HG03460 (cell line): ENCODE measurements around the gene KATNIP.

Source experiments
- ATAC-seq: cut with Tn5 transposase; IDR thresholded peaks from one replicate; pipeline ENCODE4 v1.9.1; 2021; ENCODE audit not compliant: unreplicated experiment

The KATNIP gene

DNA sequence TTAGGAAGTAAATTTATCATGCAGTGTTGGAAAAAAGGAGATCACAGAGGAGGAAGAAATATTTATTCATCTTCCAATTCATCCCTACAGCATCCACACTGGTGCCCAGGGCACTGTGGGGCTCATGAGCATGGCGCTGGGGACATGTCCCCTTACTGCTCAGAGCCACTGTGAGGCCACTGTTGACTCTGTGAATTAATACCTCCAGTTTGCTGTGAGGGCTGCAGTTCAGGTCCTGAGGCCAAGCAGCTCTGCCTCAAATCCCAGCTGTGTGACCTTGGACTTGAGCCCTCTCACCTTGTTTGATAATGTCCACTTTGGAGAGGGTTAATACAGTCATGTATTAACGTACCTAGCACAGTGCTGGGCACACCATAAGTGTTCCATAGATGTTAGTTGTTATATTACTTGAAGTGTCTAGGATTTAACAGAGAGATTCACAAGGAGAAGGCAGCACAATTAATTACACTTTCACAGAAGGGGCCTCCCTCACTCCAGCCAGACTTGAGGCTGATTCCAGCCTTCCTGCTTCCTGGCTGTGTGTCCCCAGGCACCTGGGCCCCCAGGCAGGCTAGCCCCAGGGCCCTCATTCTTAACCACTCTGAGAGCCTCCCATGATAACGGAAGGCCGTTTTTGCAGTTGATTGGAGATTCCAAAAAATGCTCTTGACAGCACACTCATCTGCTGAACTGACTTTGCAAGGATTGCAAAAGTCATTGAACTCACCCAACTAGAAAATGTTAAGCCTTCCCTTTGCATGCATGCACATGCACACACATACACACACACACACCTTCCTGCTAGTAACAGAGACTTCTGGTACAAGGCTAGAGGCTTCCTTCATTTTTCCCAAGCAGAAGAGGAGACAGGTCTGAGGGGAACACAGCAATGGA is 29.4 kb downstream of the KATNIP start:
- ATAC-seq = no peak

DNA sequence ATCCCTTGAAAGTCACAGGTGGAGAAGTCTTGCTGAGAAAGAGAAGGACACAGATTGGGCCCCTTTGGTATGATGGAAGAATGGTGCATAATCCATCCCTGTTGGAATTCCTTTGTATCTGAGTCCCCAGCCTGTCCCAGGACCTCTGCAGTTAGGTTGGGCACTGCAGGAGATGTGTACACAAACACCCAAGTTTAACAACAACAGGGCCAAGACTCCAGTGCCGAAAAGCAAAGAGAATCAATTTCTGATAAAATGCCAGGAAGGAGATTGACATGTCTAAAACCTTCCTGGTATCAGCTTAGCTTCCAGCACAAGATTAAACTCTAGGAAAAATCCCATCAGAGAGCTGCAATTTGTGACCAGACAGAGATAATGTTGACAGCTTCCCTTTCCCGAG is 32.9 kb downstream of the KATNIP start:
- ATAC-seq = no peak

DNA sequence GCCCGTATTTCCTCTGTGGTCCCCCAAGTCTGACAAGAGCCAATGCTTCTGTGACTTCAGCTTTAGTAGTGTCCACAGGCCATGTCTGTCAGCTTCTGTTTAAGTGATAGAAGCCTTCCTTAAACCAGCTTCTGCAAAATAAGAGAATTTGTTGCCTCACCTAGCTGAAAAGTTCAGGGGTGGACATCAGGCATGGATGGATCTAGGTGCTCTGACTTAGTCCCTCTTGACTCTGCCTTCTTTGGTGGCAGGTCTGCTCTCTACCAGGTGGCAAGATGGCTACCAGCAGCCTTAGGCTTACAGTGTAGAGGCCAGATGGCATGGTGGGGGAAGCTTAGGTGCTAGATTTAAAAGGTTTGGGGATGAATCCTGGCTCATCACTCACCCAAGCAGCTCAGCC is 33.7 kb downstream of the KATNIP start:
- no peak for ATAC-seq

DNA sequence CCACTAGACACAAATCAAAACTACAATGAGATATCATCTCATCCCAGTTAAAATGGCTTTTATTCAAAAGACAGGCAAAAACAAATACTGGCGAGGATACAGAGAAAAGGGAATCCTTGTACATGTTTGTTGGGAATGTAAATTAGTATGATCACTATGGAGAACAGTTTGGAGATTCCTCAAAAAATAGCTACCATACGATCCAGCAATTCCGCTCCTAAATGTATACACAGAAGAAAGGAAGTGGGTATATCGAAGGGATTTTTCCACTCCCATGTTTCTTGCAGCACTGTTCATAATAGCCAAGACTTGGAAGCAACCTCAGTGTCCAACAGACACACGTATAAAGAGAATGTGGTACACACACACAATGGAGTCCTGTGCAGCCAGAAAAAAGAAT is 35.3 kb downstream of the KATNIP start:
- no peak for ATAC-seq

DNA sequence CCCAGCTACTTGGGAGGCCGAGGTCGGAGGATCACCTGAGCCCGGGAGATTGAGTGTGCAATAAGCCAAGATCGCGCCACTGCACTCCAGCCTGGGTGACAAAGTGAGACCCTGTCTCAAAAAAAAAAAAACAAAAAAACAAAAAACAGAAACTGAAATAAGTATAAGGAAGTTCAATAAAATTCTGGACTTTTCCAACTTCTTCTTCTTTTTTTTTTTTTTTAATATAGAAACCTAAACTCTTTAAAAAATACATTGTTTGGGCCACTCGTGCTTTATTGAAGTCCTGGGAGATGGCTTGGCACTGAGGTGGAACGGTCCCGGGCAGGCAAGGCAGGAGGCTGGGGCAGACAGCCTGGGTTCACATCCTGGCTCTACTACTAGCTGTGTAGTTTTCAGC is 36.8 kb downstream of the KATNIP start:
- ATAC-seq = no peak

DNA sequence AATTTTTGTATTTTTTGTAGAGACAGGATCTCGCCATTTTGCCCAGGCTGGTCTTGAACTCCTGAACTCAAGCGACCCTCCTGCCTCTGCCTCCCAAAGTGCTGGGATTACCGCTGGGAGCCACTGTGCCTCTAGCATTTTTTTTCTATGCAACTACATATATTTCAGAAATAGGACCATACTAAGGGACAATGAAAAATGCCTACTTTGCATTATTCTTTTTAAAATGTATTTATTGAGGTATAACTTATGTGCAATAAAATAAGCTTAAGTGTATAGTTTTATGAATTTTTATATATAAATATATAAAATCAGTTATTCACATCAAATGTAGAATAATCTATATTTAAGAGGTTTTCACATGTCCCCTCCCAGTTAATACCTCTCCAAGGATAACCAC is 38.1 kb downstream of the KATNIP start:
- ATAC-seq = no peak

DNA sequence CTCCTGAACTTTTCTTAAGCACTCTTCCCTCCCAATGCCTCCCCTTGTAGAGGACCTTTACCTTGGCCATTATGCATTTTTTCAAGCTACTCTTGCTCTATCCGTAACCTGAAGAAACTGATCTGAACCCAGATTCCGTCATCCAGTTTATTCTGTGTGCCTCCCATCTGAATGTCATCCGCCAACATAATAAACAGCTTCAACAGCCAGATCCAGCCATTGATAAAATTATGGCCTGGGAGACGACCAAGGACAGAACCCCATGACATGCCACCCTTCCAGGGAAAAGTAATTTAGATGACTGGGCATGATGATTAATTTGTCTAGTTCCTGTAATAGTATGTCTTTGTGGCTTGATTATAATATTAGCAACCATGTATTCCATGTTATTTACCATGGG is 41.9 kb downstream of the KATNIP start:
- no peak for ATAC-seq

DNA sequence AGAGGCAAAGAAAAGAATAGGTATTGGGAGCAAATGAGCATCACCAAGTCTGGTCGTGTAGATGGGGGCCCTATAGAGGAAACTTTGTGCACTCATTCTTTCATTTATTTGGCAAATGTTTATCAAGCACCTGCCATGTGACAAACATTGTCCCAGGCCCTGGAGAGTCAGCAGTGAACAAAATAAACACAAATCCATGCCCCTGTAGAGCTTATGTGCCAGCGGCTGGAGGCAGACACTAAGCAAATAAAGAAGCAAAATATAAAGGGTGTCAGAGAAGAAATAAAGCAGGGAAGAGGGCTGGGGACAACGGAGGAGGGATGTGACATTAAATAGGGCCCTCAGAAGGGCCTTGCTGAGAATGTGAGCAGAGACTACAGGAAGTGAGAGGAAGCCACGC is 45.5 kb downstream of the KATNIP start:
- no peak for ATAC-seq

DNA sequence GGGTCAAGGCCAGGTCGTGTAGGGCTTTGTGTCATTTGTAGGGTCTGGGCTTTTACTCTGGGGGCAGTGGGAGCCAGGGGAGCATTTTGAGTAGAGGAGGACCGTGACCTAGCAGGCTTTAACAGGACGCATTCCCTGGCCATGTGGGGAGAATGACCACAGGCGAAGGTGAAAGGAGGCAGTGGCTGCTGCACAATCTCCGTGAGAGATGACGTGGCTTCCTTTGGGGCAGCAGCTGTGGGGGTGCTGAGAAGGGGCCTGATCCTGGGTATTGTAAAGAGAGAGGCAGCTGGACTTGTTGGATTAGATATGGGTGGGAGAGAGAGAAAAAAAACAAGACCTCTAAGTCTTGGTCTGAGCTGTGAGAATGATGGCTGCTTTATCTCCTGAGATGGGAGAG is 46.0 kb downstream of the KATNIP start:
- ATAC-seq = no peak

DNA sequence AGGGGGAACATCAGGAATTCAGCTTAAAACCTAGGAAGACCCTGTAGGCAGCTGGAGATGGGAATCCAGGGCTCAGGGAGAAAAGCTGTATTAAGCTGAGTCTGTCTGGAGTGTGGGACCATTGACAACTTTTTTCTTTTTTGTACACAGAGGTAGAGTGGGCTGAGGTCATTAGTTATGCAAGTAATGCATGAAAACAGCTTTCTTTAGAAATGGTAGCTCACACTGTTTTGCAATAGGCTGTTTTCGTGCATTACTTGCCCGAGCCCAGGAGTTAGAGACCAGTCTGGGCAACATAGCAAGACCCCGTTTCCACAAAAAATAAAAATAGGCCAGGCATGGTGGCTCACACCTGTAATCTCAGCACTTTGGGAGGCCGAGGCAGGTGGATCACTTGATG is 46.5 kb downstream of the KATNIP start:
- ATAC-seq = no peak

DNA sequence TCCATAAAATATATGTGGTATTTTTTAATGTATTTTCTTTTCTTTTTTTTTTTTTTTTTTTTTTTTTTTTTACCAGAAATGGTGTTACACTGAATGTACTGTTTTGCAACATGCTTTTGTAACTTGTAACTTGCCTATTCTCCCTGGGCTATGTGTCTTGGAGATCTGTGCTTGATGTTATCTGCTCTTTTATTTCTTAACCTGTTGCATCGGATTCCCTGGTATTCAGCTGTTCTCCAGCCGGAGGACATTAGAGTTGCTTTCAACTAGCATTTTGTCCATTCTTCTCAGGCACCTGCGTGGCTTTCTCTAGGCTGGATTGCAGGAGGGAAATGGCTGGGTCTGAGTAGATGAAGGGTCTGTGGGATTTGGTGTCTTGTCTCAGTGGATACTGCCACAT is 47.4 kb downstream of the KATNIP start:
- no peak for ATAC-seq

DNA sequence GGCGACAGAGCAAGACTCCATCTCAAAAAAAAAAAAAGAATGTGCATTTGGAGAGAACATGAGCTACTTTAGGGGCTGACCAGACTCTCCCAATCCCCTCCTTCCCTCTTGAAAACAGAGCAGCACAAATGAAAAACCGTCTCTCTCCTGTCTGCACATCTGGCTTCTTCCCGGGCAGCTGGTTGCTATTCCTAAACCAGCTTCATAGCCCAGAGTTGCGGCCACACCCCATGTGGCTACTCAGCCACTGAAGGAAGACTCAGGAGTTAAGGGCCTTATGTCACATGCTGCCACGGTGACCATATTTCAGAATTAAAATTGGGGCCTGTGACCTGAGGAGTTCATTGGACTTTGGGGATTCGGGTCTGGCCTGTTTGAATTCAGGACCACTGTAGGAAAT is 48.3 kb downstream of the KATNIP start:
- ATAC-seq = no peak

DNA sequence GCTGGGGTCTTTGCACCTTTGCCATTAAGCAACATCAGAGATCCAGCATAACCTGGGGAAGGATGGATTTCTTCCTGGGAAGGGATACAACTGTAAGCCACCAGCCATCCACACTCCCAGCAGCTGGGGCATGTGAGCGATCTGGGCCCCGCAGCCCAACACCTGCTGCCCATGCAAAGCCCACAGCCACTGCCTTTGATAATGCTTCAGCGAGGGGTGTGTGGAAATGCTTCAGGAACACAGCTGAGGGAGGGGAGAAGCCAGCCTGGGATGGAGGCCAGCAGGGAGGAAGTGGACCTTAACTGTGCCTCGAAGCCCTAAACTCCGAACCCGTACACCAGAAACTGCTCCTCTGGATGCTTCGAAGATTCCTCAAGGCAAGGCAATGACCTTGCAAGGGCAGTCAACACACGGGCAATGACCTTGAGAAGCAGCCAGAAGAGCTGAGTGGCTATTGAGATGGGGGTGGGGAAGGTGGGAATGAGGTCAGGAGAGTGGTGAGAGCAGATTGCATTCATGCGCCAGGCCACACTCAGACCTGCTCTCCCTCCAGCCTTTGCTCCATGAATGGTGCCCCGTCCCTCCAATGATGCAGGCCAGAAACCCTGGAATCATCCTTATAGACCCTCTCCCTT is 49.1 kb downstream of the KATNIP start:
- no peak for ATAC-seq

DNA sequence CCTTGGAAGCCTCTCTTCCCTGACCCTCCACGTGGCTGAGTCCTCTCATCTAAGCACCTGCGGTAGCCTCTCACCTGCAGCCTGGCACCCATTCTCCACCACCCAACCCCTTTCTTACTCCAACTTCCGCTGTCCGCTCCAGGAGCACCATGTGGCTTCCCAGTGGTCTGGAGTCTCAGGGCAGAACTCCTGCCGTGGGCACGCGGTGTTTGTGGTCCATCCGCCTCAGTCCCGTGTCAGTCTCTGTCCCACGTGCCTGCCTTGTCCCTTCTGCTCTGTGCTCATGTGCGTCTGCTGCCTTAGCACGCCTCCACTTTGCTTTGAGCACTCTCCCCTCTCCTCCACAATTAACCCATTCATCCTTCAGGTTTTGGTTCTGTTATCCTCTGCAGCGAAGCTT is 49.7 kb downstream of the KATNIP start:
- no peak for ATAC-seq
